WTC11 (cell line): ENCODE data around the gene NRG2. TPM values are rescaled to one million over a fixed set of nuclear protein-coding genes. Genes with fewer than 3 reads are reported as not detected.

Source experiments
- ATAC-seq: fragments of 200-7000 bp; cut with Tn5 transposase; 2 replicates; pipeline ENCODE4 v1.10.0; 2021; ENCODE audit warnings: mild to moderate bottlenecking, moderate library complexity
- CTCF ChIA-PET: fragments of 300-600 bp; sonication (Branson Sonifier 250); formaldehyde crosslinking; loops from one replicate; lab custom pipeline; 2021; ENCODE audit warnings: antibody characterized with exemption; lab: Charles Lee
- POLR2A ChIA-PET: fragments of 350-600 bp; sonication (Branson Sonifier 250); formaldehyde crosslinking; loops from one replicate; lab custom pipeline; 2021; ENCODE audit warnings: antibody characterized with exemption; lab: Charles Lee
- DNase-seq: peaks from one replicate; pipeline ENCODE4 v3.0.0; 2021; ENCODE audit warnings: low spot score
- H3K27ac Mint-ChIP-seq: 2 replicates; pipeline ENCODE4 v1.8.0; 2021; ENCODE audit warnings: mixed read lengths
- H3K27me3 Mint-ChIP-seq: 2 replicates; pipeline ENCODE4 v1.8.0; 2021; ENCODE audit warnings: low read depth, mild to moderate bottlenecking, moderate library complexity, mixed read lengths
- H3K36me3 Mint-ChIP-seq: 2 replicates; pipeline ENCODE4 v1.8.0; 2021; ENCODE audit warnings: mixed read lengths
- H3K4me1 Mint-ChIP-seq: 2 replicates; pipeline ENCODE4 v1.8.0; 2022; ENCODE audit warnings: mixed read lengths
- H3K4me3 Mint-ChIP-seq: 2 replicates; pipeline ENCODE4 v1.8.0; 2021; ENCODE audit warnings: mild to moderate bottlenecking, moderate library complexity, mixed read lengths
- H3K9me3 Mint-ChIP-seq: 2 replicates; pipeline ENCODE4 v1.8.0; 2021; ENCODE audit warnings: mixed read lengths
- EMX1 ChIP-seq: fragments of 250-450 bp; sonication (Bioruptor Pico); IDR thresholded peaks from 2 replicates; pipeline ENCODE4 v1.8.0; 2021; ENCODE audit warnings: mild to moderate bottlenecking
- ESRRA ChIP-seq: sonication (generic); formaldehyde crosslinking; IDR thresholded peaks from 2 replicates; pipeline ENCODE4 v1.8.1; 2022; ENCODE audit warnings: mild to moderate bottlenecking, missing genetic modification reagents, borderline replicate concordance
- FOXK1 ChIP-seq: sonication (generic); formaldehyde crosslinking; IDR thresholded peaks from 2 replicates; pipeline ENCODE4 v1.8.0; 2022; ENCODE audit warnings: mild to moderate bottlenecking, moderate library complexity, missing genetic modification reagents
- GTF2I ChIP-seq: fragments of 250-450 bp; sonication (Bioruptor Pico); conservative IDR thresholded peaks from 2 replicates; pipeline ENCODE4 v1.4.0; 2021; ENCODE audit warnings: mild to moderate bottlenecking
- NFYB ChIP-seq: sonication (generic); formaldehyde crosslinking; conservative IDR thresholded peaks from 2 replicates; pipeline ENCODE4 v1.8.0; 2022; ENCODE audit warnings: low read depth, missing genetic modification reagents
- NR1H2 ChIP-seq: sonication (generic); formaldehyde crosslinking; IDR thresholded peaks from 2 replicates; pipeline ENCODE4 v1.9.0; 2021; ENCODE audit warnings: mild to moderate bottlenecking, moderate library complexity, missing genetic modification reagents
- PRRX2 ChIP-seq: fragments of 250-450 bp; sonication (Bioruptor Pico); IDR thresholded peaks from 2 replicates; pipeline ENCODE4 v1.8.0; 2021; ENCODE audit warnings: mild to moderate bottlenecking
- SP1 ChIP-seq: sonication (generic); formaldehyde crosslinking; conservative IDR thresholded peaks from 2 replicates; pipeline ENCODE4 v1.8.1; 2022; ENCODE audit warnings: missing genetic modification reagents
- TEAD1 ChIP-seq: sonication (generic); formaldehyde crosslinking; IDR thresholded peaks from 2 replicates; pipeline ENCODE4 v1.8.0; 2022; ENCODE audit warnings: mild to moderate bottlenecking, missing genetic modification reagents
- ZNF423 ChIP-seq: fragments of 250-450 bp; sonication (Bioruptor Pico); IDR thresholded peaks from 2 replicates; pipeline ENCODE4 v2.1.2; 2022; ENCODE audit warnings: mild to moderate bottlenecking, moderate library complexity
- total RNA-seq: library from RNA; stranded (reverse); gene quantifications from 3 replicates; pipeline ENCODE4 v1.2.3, GENCODE V29; 2021
- TF ChIP-seq, protein P1 (sequence below): fragments of 200-600 bp; IDR thresholded peaks from 2 replicates; pipeline ENCODE4 v1.8.0; 2022; ENCODE audit warnings: antibody characterized with exemption
- TF ChIP-seq, protein P2 (sequence below): sonication (generic); formaldehyde crosslinking; IDR thresholded peaks from 2 replicates; pipeline ENCODE4 v1.8.1; 2023; ENCODE audit warnings: mild to moderate bottlenecking, missing genetic modification reagents
- TF ChIP-seq, protein P3 (sequence below): fragments of 250-450 bp; sonication (Bioruptor Pico); IDR thresholded peaks from 2 replicates; pipeline ENCODE4 v1.9.0; 2021; ENCODE audit warnings: mild to moderate bottlenecking
- TF ChIP-seq, protein P4 (sequence below): sonication (generic); formaldehyde crosslinking; IDR thresholded peaks from 2 replicates; pipeline ENCODE4 v1.8.0; 2022; ENCODE audit warnings: mild to moderate bottlenecking, missing genetic modification reagents
- TF ChIP-seq, protein P5 (sequence below): sonication (generic); formaldehyde crosslinking; conservative IDR thresholded peaks from 2 replicates; pipeline ENCODE4 v1.8.1; 2023; ENCODE audit warnings: mild to moderate bottlenecking, low read depth, missing genetic modification reagents, moderate library complexity
- TF ChIP-seq, protein P6 (sequence below): sonication (generic); formaldehyde crosslinking; IDR thresholded peaks from 2 replicates; pipeline ENCODE4 v1.8.1; 2022; ENCODE audit warnings: low read depth, missing genetic modification reagents, borderline replicate concordance

NRG2 gene
- total RNA-seq, 1 experiment from 2014 or later = 0.44 TPM

DNA sequence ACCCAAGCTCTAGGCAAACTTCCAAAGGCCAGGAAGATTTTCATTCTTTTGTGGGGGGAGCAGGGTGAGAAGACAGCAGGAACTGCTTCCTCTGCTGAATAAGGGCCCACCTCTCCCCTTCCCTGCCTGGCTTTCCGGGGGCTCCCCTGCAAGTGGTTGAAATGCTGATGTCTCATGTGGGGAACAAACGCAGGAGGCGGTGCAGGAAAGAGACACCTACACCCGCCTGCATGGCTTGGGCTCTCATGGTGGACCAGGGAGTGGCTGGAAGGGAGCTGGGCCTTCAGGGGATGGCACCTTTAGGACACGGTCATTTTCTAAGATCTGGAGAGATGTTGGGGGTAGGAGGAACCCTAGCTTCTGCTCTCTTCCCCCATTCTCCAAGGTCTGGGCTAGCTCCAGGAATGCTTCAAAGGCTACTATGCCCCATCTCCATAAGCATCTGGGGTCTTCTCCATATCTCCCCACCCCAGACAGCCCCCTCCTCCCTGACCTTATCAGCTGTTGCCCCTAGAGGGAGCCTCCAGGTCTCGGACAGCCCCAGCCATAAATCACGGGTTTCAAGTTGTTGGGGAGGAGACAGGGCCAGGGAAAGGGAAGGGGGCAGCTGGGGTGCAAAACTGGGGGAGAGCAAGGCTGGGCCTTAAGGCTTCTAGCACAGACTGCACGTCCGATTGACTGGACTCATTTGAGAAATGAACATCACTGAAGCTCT, 170.9 kb downstream of the NRG2 start:
- Mint-ChIP-seq H3K27ac (no peak overlapping the region), H3K27me3 (no peaks in the 10 kb centered on the region; the same call in 1 of the 2 replicates), H3K36me3 (0 out of 2 replicates have a peak, but pooled peaks cover 2% of the 10 kb centered on the region), H3K9me3 (peaks cover 9% of the 10 kb centered on the region), H3K4me3 (no peak overlapping the region), H3K4me1 (peaks cover 19% of the 10 kb centered on the region)
- ChIA-PET CTCF (interaction anchor here (0.6 to 3.8 kb wide), 29 partner anchors 9 to 267 kb away, joined by 3 to 113 read pairs (median 4); partner anchors contain the start of genes NRG2 and PSD2), POLR2A (interaction anchor here (1.1 kb wide), 1 partner anchor 97 kb away, joined by 4 read pairs; no protein-coding TSS in a partner anchor)
- peak; percentile 73 for ATAC-seq
- DNase-seq = peak; percentile 45
- TF ChIP-seq, protein P1, sequence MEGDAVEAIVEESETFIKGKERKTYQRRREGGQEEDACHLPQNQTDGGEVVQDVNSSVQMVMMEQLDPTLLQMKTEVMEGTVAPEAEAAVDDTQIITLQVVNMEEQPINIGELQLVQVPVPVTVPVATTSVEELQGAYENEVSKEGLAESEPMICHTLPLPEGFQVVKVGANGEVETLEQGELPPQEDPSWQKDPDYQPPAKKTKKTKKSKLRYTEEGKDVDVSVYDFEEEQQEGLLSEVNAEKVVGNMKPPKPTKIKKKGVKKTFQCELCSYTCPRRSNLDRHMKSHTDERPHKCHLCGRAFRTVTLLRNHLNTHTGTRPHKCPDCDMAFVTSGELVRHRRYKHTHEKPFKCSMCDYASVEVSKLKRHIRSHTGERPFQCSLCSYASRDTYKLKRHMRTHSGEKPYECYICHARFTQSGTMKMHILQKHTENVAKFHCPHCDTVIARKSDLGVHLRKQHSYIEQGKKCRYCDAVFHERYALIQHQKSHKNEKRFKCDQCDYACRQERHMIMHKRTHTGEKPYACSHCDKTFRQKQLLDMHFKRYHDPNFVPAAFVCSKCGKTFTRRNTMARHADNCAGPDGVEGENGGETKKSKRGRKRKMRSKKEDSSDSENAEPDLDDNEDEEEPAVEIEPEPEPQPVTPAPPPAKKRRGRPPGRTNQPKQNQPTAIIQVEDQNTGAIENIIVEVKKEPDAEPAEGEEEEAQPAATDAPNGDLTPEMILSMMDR = 0 out of 2 replicates have a peak, but pooled peaks have one; percentile 24
- no peak for TF ChIP-seq GTF2I (CRISPR knock-in tag)

DNA sequence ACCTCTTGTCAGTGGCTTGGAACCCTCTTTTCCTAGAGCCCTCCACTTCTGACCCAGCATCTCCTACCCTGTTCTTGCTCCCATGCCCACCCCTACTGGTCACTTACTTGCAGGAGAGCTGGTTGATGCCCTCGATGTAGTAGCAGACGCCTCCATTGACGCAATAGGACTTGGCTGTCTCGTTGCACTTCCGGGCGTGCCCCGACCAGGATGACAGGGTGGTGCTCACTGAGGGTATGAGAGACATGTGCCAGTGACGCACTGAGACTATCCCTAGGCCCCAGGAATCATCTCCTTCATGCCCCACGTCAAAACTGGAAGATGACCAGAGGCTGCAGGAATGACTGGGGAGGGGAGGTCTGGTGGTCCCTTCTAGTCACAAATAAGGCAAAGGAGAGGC, 171.5 kb downstream of the NRG2 start:
- ChIA-PET CTCF (interaction anchor here (0.6 to 3.8 kb wide), 17 partner anchors 9 to 266 kb away, joined by 3 to 113 read pairs (median 9); partner anchors contain the start of gene NRG2), POLR2A (no interaction called here)
- ATAC-seq = no peak
- no peak overlapping the region for H3K4me3 Mint-ChIP-seq
- peaks cover 13% of the 10 kb centered on the region for H3K4me1 Mint-ChIP-seq
- peaks cover 9% of the 10 kb centered on the region for H3K9me3 Mint-ChIP-seq
- no peaks in the 10 kb centered on the region; the same call in 1 of the 2 replicates for H3K27me3 Mint-ChIP-seq
- TF ChIP-seq, protein P2, sequence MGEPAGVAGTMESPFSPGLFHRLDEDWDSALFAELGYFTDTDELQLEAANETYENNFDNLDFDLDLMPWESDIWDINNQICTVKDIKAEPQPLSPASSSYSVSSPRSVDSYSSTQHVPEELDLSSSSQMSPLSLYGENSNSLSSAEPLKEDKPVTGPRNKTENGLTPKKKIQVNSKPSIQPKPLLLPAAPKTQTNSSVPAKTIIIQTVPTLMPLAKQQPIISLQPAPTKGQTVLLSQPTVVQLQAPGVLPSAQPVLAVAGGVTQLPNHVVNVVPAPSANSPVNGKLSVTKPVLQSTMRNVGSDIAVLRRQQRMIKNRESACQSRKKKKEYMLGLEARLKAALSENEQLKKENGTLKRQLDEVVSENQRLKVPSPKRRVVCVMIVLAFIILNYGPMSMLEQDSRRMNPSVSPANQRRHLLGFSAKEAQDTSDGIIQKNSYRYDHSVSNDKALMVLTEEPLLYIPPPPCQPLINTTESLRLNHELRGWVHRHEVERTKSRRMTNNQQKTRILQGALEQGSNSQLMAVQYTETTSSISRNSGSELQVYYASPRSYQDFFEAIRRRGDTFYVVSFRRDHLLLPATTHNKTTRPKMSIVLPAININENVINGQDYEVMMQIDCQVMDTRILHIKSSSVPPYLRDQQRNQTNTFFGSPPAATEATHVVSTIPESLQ (CRISPR knock-in tag) = no peak
- no peak for TF ChIP-seq EMX1
- no peak for TF ChIP-seq TEAD1 (CRISPR knock-in tag)
- TF ChIP-seq PRRX2 (CRISPR knock-in tag) = no peak
- no peak for TF ChIP-seq ESRRA (CRISPR knock-in tag)
- no peak for TF ChIP-seq GTF2I (CRISPR knock-in tag)
- TF ChIP-seq NFYB (CRISPR knock-in tag) = no peak
- no peak for TF ChIP-seq FOXK1
- TF ChIP-seq, protein P3, sequence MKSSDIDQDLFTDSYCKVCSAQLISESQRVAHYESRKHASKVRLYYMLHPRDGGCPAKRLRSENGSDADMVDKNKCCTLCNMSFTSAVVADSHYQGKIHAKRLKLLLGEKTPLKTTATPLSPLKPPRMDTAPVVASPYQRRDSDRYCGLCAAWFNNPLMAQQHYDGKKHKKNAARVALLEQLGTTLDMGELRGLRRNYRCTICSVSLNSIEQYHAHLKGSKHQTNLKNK (CRISPR knock-in tag) = no peak
- TF ChIP-seq NR1H2 (CRISPR knock-in tag) = no peak
- no peak for TF ChIP-seq SP1 (CRISPR knock-in tag)
- TF ChIP-seq, protein P4, sequence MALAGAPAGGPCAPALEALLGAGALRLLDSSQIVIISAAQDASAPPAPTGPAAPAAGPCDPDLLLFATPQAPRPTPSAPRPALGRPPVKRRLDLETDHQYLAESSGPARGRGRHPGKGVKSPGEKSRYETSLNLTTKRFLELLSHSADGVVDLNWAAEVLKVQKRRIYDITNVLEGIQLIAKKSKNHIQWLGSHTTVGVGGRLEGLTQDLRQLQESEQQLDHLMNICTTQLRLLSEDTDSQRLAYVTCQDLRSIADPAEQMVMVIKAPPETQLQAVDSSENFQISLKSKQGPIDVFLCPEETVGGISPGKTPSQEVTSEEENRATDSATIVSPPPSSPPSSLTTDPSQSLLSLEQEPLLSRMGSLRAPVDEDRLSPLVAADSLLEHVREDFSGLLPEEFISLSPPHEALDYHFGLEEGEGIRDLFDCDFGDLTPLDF (CRISPR knock-in tag) = no peak
- TF ChIP-seq, protein P5, sequence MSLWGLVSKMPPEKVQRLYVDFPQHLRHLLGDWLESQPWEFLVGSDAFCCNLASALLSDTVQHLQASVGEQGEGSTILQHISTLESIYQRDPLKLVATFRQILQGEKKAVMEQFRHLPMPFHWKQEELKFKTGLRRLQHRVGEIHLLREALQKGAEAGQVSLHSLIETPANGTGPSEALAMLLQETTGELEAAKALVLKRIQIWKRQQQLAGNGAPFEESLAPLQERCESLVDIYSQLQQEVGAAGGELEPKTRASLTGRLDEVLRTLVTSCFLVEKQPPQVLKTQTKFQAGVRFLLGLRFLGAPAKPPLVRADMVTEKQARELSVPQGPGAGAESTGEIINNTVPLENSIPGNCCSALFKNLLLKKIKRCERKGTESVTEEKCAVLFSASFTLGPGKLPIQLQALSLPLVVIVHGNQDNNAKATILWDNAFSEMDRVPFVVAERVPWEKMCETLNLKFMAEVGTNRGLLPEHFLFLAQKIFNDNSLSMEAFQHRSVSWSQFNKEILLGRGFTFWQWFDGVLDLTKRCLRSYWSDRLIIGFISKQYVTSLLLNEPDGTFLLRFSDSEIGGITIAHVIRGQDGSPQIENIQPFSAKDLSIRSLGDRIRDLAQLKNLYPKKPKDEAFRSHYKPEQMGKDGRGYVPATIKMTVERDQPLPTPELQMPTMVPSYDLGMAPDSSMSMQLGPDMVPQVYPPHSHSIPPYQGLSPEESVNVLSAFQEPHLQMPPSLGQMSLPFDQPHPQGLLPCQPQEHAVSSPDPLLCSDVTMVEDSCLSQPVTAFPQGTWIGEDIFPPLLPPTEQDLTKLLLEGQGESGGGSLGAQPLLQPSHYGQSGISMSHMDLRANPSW = no peak
- TF ChIP-seq ZNF423 (CRISPR knock-in tag) = no peak
- TF ChIP-seq, protein P6, sequence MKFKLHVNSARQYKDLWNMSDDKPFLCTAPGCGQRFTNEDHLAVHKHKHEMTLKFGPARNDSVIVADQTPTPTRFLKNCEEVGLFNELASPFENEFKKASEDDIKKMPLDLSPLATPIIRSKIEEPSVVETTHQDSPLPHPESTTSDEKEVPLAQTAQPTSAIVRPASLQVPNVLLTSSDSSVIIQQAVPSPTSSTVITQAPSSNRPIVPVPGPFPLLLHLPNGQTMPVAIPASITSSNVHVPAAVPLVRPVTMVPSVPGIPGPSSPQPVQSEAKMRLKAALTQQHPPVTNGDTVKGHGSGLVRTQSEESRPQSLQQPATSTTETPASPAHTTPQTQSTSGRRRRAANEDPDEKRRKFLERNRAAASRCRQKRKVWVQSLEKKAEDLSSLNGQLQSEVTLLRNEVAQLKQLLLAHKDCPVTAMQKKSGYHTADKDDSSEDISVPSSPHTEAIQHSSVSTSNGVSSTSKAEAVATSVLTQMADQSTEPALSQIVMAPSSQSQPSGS (CRISPR knock-in tag) = no peak
- H3K36me3 Mint-ChIP-seq = 0 out of 2 replicates have a peak, but pooled peaks cover 2% of the 10 kb centered on the region
- DNase-seq = no peak
- no peak overlapping the region for H3K27ac Mint-ChIP-seq
